Measurements from ENCODE around the gene HIPK3.

- TF ChIP-seq POLR2A (IDR thresholded peaks at IDR 0.05; ENCODE audit: low read depth, low read length): no peak
- no peak for TF ChIP-seq POLR2AphosphoS5 (IDR thresholded peaks at IDR 0.05; ENCODE audit: low read depth, low read length)
- no peak for TF ChIP-seq TAF1 (IDR thresholded peaks at IDR 0.05; ENCODE audit: borderline replicate concordance, low read depth, low read length)
Measured at GRCh38 chr11:33320814-33321330, 63.7 kb downstream of the HIPK3 start.

Data from GM12892 (cell line).